Caco-2 (cell line): ENCODE results near the gene EOLA1. TPM values are rescaled to one million over a fixed set of nuclear protein-coding genes. Genes with fewer than 3 reads are reported as not detected.

Source experiments
- BruUV-seq: library from RNA; stranded (reverse); fragments of 400-500 nt; replicated peaks from 2 replicates; lab custom pipeline; 2021; lab: Mats Ljungman, UMichigan
- CTCF ChIA-PET: fragments of 300-600 bp; sonication (Branson Sonifier 250); formaldehyde crosslinking; loops from one replicate; lab custom pipeline; 2022; ENCODE audit warnings: antibody characterized with exemption; lab: Charles Lee
- POLR2A ChIA-PET: fragments of 300-600 bp; sonication (Branson Sonifier 250); formaldehyde crosslinking; loops from one replicate; lab custom pipeline; 2022; ENCODE audit warnings: antibody characterized with exemption; lab: Charles Lee
- DNase-seq, 2 experiments: peaks; one replicate each; pipeline versions ENCODE4 v3.0.0 to v3.0.0-alpha.2; 2020 to 2022
- H3K27me3 ChIP-seq: replicated peaks from 2 replicates; pipeline ENCODE4 v1.6.0; 2011; ENCODE audit warnings: low read length; ENCODE audit not compliant: control insufficient read depth, insufficient read depth
- H3K36me3 ChIP-seq: 2 replicates; pipeline ENCODE4 v1.5.1; 2011; ENCODE audit warnings: low read length; ENCODE audit not compliant: control insufficient read depth, insufficient read depth
- H3K4me1 ChIP-seq: fragments of 250-450 bp; sonication (Bioruptor Pico); 2 replicates; pipeline ENCODE4 v1.5.1; 2020; ENCODE audit warnings: mild to moderate bottlenecking
- H3K4me3 ChIP-seq: 2 replicates; pipeline ENCODE4 v1.5.1; 2011; ENCODE audit warnings: low read depth, mild to moderate bottlenecking, control low read depth, low read length
- H3K9me3 ChIP-seq: fragments of 250-450 bp; sonication (Bioruptor Pico); 2 replicates; pipeline ENCODE4 v1.5.1; 2020; ENCODE audit warnings: mild to moderate bottlenecking, moderate library complexity
- H3K27ac Mint-ChIP-seq: one replicate; pipeline ENCODE4 v1.8.0; 2022; ENCODE audit warnings: mixed read lengths; ENCODE audit not compliant: unreplicated experiment
- H3K27me3 Mint-ChIP-seq: one replicate; pipeline ENCODE4 v1.8.0; 2022; ENCODE audit warnings: mixed read lengths; ENCODE audit not compliant: insufficient read depth, unreplicated experiment
- H3K36me3 Mint-ChIP-seq: one replicate; pipeline ENCODE4 v1.8.0; 2022; ENCODE audit warnings: mild to moderate bottlenecking, mixed read lengths; ENCODE audit not compliant: insufficient read depth, unreplicated experiment
- H3K4me1 Mint-ChIP-seq: one replicate; pipeline ENCODE4 v1.8.0; 2022; ENCODE audit warnings: low read depth, mixed read lengths; ENCODE audit not compliant: unreplicated experiment
- H3K4me3 Mint-ChIP-seq: one replicate; pipeline ENCODE4 v1.8.0; 2022; ENCODE audit warnings: mild to moderate bottlenecking, moderate library complexity, mixed read lengths; ENCODE audit not compliant: unreplicated experiment
- H3K9me3 Mint-ChIP-seq: one replicate; pipeline ENCODE4 v1.8.0; 2022; ENCODE audit warnings: mixed read lengths; ENCODE audit not compliant: unreplicated experiment
- CTCF ChIP-seq, 2 experiments: fragments of 200-600 bp in 1 of 2; IDR thresholded peaks; 1 replicate in 1 of 2; 2 replicates in 1 of 2; pipeline versions ENCODE4 v1.5.1 to v1.8.0; 2011 to 2022; ENCODE audit warnings: antibody characterized with exemption in 1 of 2, control low read depth in 1 of 2, inconsistent platforms in 1 of 2, low read depth in 1 of 2, low read length in 1 of 2, mild to moderate bottlenecking in 1 of 2, moderate library complexity in 1 of 2; ENCODE audit not compliant: insufficient read depth in 1 of 2, severe bottlenecking in 1 of 2, unreplicated experiment in 1 of 2
- intact Hi-C: fragments of 100-400 bp; cut with micrococcal nuclease; formaldehyde crosslinking; loops from one replicate; pipeline ENCODE4 v1.10.0; 2022; ENCODE audit not compliant: unreplicated experiment
- total RNA-seq: library from RNA; stranded (reverse); gene quantifications from 2 replicates; pipeline ENCODE4 v1.2.3, GENCODE V29; 2022

Gene EOLA1
- total RNA-seq, 1 experiment from 2014 or later: 10.2 TPM

- Histone ChIP-seq H3K27me3 (no peaks in the 10 kb centered on the region), H3K36me3 (no peaks in the 10 kb centered on the region), H3K9me3 (no peaks in the 10 kb centered on the region), H3K4me3 (no peak overlapping the region), H3K4me1 (peaks cover 12% of the 10 kb centered on the region)
- Mint-ChIP-seq H3K36me3 (peaks cover 13% of the 10 kb centered on the region), H3K4me3 (no peak overlapping the region), H3K4me1 (peaks cover 16% of the 10 kb centered on the region), H3K9me3 (no peaks in the 10 kb centered on the region), H3K27me3 (no peaks in the 10 kb centered on the region), H3K27ac (no peak overlapping the region)
- intact Hi-C loops: no loop called here
- ChIA-PET CTCF (no interaction called here), POLR2A (no interaction called here)
- BruUV-seq: no TSS peak
- no peak for TF ChIP-seq CTCF (IDR thresholded peaks at IDR 0.05; ENCODE audit: insufficient read depth in 1 of 2, low read depth in 1 of 2, low read length in 1 of 2, severe bottlenecking in 1 of 2, unreplicated experiment in 1 of 2)
- DNase-seq: no peak
Observed at GRCh38 chrX:149506349-149506748, 34.5 kb upstream of the EOLA1 start.

GRCh38 chrX:149508467-149508866 is 32.3 kb upstream of the EOLA1 start:
- Histone ChIP-seq H3K4me1 (peaks cover 26% of the 10 kb centered on the region), H3K27me3 (no peaks in the 10 kb centered on the region), H3K36me3 (no peaks in the 10 kb centered on the region), H3K4me3 (no peak overlapping the region), H3K9me3 (no peaks in the 10 kb centered on the region)
- intact Hi-C loops: no loop called here
- POLR2A ChIA-PET: no interaction called here
- no TSS peak for BruUV-seq
- H3K4me1 Mint-ChIP-seq: peaks cover 16% of the 10 kb centered on the region
- H3K27me3 Mint-ChIP-seq: no peaks in the 10 kb centered on the region
- no peak overlapping the region for H3K4me3 Mint-ChIP-seq
- H3K9me3 Mint-ChIP-seq: no peaks in the 10 kb centered on the region
- H3K36me3 Mint-ChIP-seq: peaks cover 6% of the 10 kb centered on the region
- no peak for TF ChIP-seq CTCF (IDR thresholded peaks at IDR 0.05; ENCODE audit: insufficient read depth in 1 of 2, low read depth in 1 of 2, low read length in 1 of 2, severe bottlenecking in 1 of 2, unreplicated experiment in 1 of 2)
- CTCF ChIA-PET: no interaction called here
- H3K27ac Mint-ChIP-seq: no peak overlapping the region
- DNase-seq: no peak

GRCh38 chrX:149510386-149510785 is 30.4 kb upstream of the EOLA1 start:
- Mint-ChIP-seq H3K4me1 (peaks cover 10% of the 10 kb centered on the region), H3K27me3 (no peaks in the 10 kb centered on the region), H3K27ac (peak overlapping the region; percentile 92), H3K4me3 (no peak overlapping the region), H3K9me3 (no peaks in the 10 kb centered on the region), H3K36me3 (no peaks in the 10 kb centered on the region)
- intact Hi-C loops: no loop called here
- H3K4me3 ChIP-seq: no peak overlapping the region
- no peaks in the 10 kb centered on the region for H3K27me3 ChIP-seq
- CTCF ChIA-PET: interaction anchor here (2.6 kb wide), 1 partner anchor 30 kb away, joined by 36 read pairs; the partner anchor contains the start of gene EOLA1
- no peaks in the 10 kb centered on the region for H3K36me3 ChIP-seq
- no peaks in the 10 kb centered on the region for H3K9me3 ChIP-seq
- H3K4me1 ChIP-seq: peaks cover 26% of the 10 kb centered on the region
- POLR2A ChIA-PET: no interaction called here
- no TSS peak for BruUV-seq
- no peak for TF ChIP-seq CTCF (IDR thresholded peaks at IDR 0.05; ENCODE audit: insufficient read depth in 1 of 2, low read depth in 1 of 2, low read length in 1 of 2, severe bottlenecking in 1 of 2, unreplicated experiment in 1 of 2)
- DNase-seq: no peak
